SKM-1 (cell line): ENCODE results near the gene MTRF1L.
A peak's percentile ranks its signal among the peaks of the same experiment; 100 is the strongest.

Experiments
- DNase-seq: peaks from one replicate; lab custom pipeline; 2025; ENCODE audit not compliant: unreplicated experiment; lab: John Stamatoyannopoulos, UW

MTRF1L gene

GRCh38 chr6:153002613-153003365 is at the start of gene MTRF1L:
MTRF1L (minus strand) TSS chr6:153002709; CDS start chr6:153002685, 24 bp downstream.
- peak; percentile 84 for DNase-seq

- DNase-seq: no peak
These were observed 49.3 kb upstream of the MTRF1L start for GRCh38 chr6:153051801-153052200.

- no peak for DNase-seq
These were observed 46.1 kb upstream of the MTRF1L start for GRCh38 chr6:153048631-153049030.

- DNase-seq: no peak
These were observed 44.9 kb upstream of the MTRF1L start for GRCh38 chr6:153047386-153047785.

GRCh38 chr6:153045271-153045670 is 42.8 kb upstream of the MTRF1L start:
- DNase-seq: no peak

- no peak for DNase-seq
These were observed 41.8 kb upstream of the MTRF1L start for GRCh38 chr6:153044295-153044694.

- no peak for DNase-seq
These were observed 41.2 kb upstream of the MTRF1L start for GRCh38 chr6:153043719-153044118.

GRCh38 chr6:153038378-153039057 is 36.0 kb upstream of the MTRF1L start:
- DNase-seq: no peak

- DNase-seq: no peak
These were observed 31.6 kb upstream of the MTRF1L start for GRCh38 chr6:153034139-153034538.

GRCh38 chr6:153032255-153032882 is 29.9 kb upstream of the MTRF1L start:
- no peak for DNase-seq

- peak; percentile 37 for DNase-seq
These were observed 28.9 kb upstream of the MTRF1L start for GRCh38 chr6:153031335-153031955.

- no peak for DNase-seq
These were observed 26.5 kb upstream of the MTRF1L start for GRCh38 chr6:153028963-153029362.

- DNase-seq: no peak
These were observed 25.8 kb upstream of the MTRF1L start for GRCh38 chr6:153028286-153028685.

GRCh38 chr6:153027480-153027879 is 25.0 kb upstream of the MTRF1L start:
- no peak for DNase-seq

- DNase-seq: no peak
These were observed 22.2 kb upstream of the MTRF1L start for GRCh38 chr6:153024709-153025017.

GRCh38 chr6:153023977-153024708 is 21.6 kb upstream of the MTRF1L start:
- DNase-seq: peak; percentile 23

GRCh38 chr6:153018355-153018754 is 15.8 kb upstream of the MTRF1L start:
- no peak for DNase-seq

GRCh38 chr6:153016846-153017245 is 14.3 kb upstream of the MTRF1L start:
- no peak for DNase-seq

GRCh38 chr6:153015094-153015640 is 12.7 kb upstream of the MTRF1L start:
- no peak for DNase-seq

- DNase-seq: no peak
These were observed 10.9 kb upstream of the MTRF1L start for GRCh38 chr6:153013438-153013837.

- no peak for DNase-seq
These were observed 10.3 kb upstream of the MTRF1L start for GRCh38 chr6:153012856-153013255.
